Activated CD8-positive, alpha-beta memory T cell treated with anti-CD3 and anti-CD28 coated beads, Interleukin-2, amount 50 U/mL, for 24 hours (primary cell): ENCODE data around the gene RNF13.
"Not testable (repeated sequence)": the region's sequence is repeated elsewhere in the genome, so short reads cannot be mapped to it uniquely, and the experiment has no call there.

Experiments
- DNase-seq: peaks from one replicate; pipeline ENCODE4 v3.0.0-alpha.2; 2020; ENCODE audit errors: extremely low read depth

Gene RNF13

DNA sequence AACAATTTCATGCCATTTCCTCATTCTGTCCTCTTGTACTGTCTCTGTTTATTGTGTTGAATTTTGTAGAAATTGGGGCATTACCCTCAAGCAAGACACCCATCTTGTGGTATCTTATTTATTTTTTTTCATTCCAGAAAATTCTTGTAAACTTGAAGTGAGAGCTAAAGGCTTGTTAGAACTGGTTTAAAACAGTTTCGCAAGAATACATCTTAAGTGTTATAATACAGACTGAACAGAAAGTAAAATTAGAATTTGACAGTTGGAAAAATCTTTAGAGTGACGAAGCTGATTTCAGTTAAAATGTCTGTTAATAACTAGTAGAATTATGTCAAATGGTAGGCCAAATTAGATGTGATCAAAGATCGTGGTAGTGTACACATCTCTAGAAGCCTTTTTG is 26.9 kb downstream of the RNF13 start:
- DNase-seq = no peak

DNA sequence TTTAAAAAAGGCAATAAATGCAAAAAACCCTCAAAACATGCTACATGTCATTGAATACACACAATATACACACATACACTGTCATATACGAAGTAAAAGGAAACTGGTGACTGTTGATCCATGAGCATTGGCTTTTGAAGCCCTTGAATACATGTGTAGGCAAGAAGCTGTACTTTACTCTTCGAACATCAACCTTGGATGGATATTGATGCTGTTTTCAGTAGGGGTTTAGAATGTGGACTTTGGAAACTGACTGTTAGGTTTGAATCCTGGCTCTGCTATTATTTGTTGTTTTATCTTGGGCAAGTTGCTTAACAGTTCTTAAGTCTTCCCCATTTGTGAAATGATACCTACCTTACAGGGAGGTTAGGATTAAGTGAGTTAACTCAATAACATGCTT is 30.5 kb downstream of the RNF13 start:
- no peak for DNase-seq

- no peak for DNase-seq
Measured at GRCh38 chr3:149844091-149844490, 31.1 kb downstream of the RNF13 start.

DNA sequence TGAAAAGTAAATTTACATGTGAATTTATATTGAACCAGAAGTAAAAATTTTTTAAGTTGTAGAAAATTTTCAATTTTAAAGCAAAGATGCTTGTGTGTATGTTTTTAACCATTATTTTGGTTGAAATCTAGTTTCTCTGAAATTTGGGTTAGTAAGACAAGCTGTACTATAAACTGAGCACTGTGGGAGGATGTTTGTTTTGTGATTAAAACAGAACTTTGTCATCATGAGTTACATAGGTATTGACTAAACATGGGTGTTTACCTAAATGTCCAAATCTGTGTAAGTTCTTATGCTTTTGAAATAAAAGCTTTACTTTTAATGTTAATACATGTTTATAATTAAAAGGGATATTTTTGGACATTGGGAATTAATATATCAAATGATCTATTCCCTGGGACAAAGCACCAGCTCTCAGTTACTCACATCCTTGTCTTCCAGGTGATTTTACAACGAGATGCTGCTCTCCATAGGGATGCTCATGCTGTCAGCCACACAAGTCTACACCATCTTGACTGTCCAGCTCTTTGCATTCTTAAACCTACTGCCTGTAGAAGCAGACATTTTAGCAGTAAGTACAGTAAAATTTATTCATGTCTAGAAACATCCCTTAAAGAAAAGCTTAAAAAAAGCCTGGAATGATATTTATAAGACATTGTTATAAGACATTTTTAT is 32.7 kb downstream of the RNF13 start:
- DNase-seq = no peak

GRCh38 chr3:149848238-149848637 is 35.2 kb downstream of the RNF13 start:
- DNase-seq = no peak

- DNase-seq = no peak
Measured at GRCh38 chr3:149848688-149849087, 35.7 kb downstream of the RNF13 start.

GRCh38 chr3:149850787-149851584 is 38.0 kb downstream of the RNF13 start:
- DNase-seq = no peak

DNA sequence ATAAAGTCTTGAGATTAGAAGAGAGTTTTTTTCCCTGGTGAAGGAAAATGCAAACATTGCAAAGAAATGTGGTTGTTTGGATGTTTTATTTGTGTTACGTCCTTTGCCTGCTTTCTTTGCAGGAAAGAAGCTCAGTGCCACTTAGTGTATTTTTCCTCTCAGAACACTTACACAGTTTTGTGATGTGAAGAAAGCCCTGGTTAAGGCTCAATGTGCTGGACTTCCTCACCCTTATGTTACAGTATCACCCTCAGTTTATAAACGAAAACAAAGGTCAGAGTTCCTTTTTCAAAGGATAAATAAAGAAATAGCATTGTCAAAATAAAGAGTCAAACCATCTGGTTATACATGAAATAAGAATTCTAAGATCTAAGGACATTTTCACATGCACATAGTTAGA is 45.9 kb downstream of the RNF13 start:
- DNase-seq = no peak

GRCh38 chr3:149860881-149861280 is 47.9 kb downstream of the RNF13 start:
- no peak for DNase-seq

GRCh38 chr3:149867563-149867962 is 54.5 kb downstream of the RNF13 start:
- no peak for DNase-seq

DNA sequence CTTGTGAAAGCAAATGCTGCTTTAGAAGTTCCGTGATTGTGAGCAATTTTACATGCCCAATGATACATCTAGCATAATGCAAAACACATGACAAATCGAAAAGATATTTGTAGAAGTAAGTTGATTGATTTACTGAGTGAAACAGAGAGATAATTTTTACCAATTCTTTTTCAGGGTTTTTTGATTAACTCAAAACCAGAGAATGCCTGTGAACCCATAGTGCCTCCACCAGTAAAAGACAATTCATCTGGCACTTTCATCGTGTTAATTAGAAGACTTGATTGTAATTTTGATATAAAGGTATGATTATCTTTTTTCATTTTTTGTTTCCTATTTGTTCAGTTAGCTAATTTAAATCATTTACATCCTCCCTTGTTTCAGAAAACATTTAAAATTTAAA is 58.8 kb downstream of the RNF13 start:
- DNase-seq = no peak

- no peak for DNase-seq
Measured at GRCh38 chr3:149872589-149872988, 59.6 kb downstream of the RNF13 start.

DNA sequence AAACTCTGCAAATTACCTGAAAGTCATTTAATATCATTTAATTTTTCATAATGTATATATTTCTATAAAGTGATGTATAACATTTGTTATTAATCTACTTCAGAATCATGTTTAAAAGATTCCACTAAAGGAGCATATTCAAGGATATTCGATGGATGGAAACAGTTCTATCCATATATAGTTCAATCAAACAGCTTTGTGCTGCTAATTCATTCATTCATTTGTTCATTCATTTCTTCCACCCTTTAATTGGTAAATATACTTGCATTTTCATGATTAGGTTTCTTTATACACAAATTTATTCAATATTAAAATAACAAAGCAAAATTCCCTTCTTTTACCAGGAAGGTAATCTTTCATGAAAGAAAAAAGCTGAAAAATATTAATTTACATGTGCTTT is 64.7 kb downstream of the RNF13 start:
- no peak for DNase-seq

DNA sequence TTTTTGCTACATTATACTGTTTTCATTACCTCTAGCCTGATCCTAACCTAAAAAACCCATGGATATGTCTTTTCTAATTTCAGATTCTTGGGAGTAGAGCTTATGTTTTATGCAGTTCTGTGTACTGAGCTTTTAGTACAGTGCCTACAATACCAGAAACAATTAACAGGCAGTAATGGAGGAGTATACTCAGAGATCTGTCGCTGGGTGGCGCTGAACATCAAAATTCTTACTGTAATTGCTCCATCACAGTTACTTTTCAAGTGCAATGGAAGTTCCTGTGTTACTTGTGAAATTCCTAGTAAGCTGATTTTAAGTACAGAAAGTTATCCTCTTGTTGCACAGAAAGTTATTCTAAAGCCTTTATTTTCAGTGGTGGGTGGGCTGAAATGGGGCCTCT is 66.9 kb downstream of the RNF13 start:
- no peak for DNase-seq

DNA sequence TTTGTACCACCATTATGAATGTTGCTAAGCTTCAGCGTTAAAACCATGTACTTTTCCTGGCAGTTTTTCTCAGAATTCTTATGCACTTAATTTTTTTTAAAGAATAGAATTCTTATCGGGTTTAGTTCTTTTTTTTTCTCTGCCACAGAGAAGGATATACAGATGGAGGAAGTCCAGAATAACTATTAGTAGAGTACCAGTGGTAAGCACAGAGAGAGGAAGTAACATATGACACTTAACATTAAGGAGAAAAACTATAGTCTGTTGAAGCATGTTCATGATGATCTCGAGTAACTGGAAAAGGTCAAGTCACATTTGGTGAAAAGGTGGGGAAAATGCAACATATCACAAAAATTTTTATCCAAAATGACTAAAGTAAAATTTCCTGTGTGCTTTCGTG is 68.9 kb downstream of the RNF13 start:
- DNase-seq = no peak

GRCh38 chr3:149883134-149883533 is 70.1 kb downstream of the RNF13 start:
- DNase-seq = no peak

- not testable (repeated sequence) for DNase-seq
Measured at GRCh38 chr3:149883860-149884259, 70.8 kb downstream of the RNF13 start.

GRCh38 chr3:149884848-149885247 is 71.8 kb downstream of the RNF13 start:
- DNase-seq = not testable (repeated sequence)

GRCh38 chr3:149886957-149887356 is 73.9 kb downstream of the RNF13 start:
- DNase-seq = no peak

DNA sequence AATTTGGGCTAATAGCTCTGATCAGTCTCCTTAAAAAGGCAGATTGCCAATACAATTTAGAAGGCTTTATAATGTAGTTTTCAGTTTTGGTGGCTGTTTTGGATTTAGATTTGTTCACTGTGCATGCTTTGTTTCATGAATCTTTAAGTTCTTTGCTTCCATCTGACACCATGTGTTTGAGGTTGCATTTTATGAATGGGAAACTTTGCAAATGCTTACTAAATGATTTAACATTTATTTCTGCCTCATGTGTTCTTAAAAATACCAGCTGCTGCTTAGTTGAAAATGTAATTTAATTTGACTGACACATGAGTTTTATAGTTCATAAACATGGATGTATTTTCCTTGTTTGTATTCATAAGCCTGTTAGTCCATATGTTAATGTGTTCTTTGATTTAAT is 78.6 kb downstream of the RNF13 start:
- DNase-seq = no peak

DNA sequence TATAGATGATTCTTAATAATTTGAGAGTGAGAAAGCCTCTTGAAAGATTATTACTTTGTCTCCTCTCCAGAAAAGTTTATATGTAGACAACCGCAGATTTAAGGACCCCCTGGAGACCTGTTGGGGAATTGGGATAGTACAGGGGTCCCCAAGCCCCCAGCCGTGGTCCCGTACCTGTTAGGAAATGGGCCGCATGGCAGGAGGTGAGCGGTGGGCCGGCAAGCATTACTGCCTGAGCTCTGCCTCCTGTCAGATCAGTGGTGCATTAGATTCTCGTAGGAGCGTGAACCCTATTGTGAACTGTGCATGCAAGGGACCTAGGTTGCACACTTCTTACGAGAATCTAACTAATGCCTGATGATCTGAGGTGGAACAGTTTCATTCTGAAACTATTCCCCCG is 79.4 kb downstream of the RNF13 start:
- no peak for DNase-seq

- DNase-seq = no peak
Measured at GRCh38 chr3:149894205-149894604, 81.2 kb downstream of the RNF13 start.

GRCh38 chr3:149895339-149895738 is 82.3 kb downstream of the RNF13 start:
- no peak for DNase-seq

GRCh38 chr3:149895769-149896168 is 82.8 kb downstream of the RNF13 start:
- DNase-seq = no peak
